ENCODE data around the gene TRMT61B. TPM values are rescaled to one million over a fixed set of nuclear protein-coding genes. Genes with fewer than 3 reads are reported as not detected.

The TRMT61B gene
- total RNA-seq (2022; extraction: Qiagen RNA extraction), result 13.8 to 15.3 TPM (median 15.2 TPM) in 5 replicates

DNA sequence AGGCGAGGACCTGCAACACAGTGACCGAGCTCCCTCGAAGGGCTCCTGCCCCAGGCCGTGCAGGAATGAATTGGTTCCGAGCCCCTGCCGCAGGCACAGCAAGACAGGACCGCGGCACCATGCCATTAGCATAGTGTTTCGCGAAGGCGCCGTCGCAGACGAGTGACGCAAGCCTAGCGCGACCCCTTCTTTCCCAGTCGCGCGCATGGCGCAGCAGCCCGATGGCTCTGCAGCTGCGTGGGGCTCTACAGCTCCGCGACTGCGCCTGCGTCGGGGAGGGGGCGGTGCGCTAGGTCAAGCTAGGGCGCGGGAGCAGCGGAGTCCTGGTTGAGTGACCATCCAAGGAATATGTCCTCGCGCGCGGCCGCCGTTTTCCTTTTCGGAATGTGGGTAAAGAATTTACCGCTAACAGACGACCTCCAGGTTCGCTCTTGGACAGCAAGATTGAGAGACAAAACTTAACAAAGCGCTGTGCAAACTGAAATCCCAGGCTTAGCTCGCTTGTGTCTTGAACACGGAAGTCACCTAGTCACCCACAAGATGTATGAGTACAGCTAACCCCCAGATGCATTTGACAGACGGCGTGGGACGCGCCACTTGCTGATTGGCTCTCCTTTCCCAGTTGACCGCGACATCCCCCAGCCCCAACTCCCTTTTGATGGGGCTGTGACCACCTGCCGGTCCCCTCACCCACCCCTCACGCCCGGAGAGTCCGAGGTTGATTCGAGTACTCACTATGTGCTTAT is at the start of gene TRMT61B:
TSS of gene TRMT61B (minus strand) at position 164 of the 746 bp plus-strand sequence. CDS start at position 132, 32 bp downstream.

DNA sequence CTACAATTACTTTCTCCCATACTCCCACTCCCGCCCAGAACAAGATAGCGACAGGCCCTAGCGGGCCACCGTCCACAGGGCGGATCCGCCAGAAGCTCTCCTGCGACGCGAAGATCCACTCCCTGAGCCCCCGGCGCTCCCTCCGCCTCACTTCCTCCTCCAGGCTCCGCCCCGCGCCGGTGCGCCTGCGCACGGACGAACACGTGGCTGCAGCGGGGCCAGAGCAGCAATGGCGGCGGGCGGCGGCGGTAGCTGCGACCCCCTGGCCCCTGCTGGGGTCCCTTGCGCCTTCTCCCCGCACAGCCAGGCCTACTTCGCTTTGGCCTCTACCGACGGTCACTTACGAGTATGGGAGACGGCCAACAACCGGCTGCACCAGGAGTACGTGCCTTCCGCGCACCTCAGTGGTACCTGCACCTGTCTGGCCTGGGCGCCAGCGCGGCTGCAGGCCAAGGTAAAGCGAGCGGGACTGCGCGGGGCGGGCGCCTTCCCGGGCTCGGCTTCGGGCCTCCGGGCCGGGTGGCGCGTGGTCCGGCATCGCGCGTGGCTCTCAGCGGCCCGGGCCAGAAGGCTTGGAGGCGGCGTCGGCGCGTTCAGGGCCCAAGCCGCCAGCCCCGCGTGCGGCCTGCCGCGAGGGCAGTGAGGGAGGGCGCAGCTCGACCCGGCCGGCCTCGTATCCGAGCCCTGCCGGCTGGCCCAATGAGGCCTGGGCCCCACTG is 24.5 kb upstream of the TRMT61B start, which contains the start of gene WDR43:
TSS of gene WDR43 (plus strand) at position 198 of the 719 bp plus-strand sequence. CDS start at position 230, 32 bp downstream.

DNA sequence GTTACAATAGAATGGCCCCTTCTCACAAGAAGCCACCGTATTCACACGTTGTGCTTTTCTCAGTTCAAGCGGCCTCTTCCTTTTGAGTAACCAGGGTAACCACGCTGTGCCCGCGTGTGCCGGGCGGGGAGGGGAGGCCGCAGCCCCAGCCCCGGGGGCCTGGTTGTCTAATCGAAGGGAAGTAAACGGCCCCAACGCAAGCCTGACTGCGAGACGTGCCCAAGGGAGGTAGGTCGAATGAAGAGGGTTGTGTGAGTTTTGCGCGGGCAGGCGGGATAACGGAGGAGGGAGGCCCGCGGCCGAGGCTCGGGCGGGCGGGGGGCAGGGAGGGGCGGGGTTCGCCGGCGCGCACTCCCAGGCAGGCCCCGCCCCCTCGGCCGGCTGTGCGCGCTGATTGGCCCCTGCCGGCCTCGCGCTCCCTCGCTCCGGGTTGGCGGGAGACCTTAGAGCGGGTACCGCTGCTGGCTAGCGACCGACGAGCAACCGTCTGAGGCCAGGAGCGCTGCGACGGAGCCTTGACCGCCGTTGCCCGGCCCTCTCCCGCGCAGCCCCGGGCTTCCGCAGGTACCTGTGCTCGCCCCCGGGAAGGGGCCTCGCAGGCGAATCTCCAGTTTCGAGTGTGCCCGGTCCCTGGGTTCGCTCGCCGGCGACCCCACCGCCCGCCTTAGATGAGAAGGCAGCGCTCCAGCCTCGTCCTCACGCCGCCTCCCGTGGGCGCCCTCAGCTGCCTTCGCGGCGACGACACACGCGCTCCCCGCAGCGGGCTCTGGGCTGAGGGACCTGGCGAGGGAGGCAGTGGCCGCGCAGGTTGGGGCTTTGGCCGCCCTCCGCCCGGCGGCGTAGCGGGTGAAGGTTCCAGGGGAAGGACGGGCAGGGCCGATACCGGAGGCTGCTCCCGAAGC is 59.5 kb downstream of the TRMT61B start, which contains the start of gene SPDYA:
TSS of gene SPDYA (plus strand) at position 451 of the 902 bp plus-strand sequence. CDS start 5,181 bp downstream, outside the sequence.

Other genes with a start within 250 kb of the TRMT61B start
- 132 to 208 TPM (median 190 TPM) in 5 replicates for gene PPP1CB, start 118.5 kb downstream of the TRMT61B start, total RNA-seq (2022; extraction: Qiagen RNA extraction)
- gene SPDYA, start 59.5 kb downstream of the TRMT61B start, total RNA-seq (2022; extraction: Qiagen RNA extraction), result 0.14 to 0.28 TPM (median 0.26 TPM) in 4 of 5 replicates, not detected in the other
- gene WDR43, start 24.4 kb upstream of the TRMT61B start, total RNA-seq (2022; extraction: Qiagen RNA extraction), result 80.8 to 114 TPM (median 104 TPM) in 5 replicates
- 0.15 to 0.27 TPM (median 0.21 TPM) in 4 of 5 replicates, not detected in the other for gene TOGARAM2, start 111.0 kb upstream of the TRMT61B start, total RNA-seq (2022; extraction: Qiagen RNA extraction)
- not detected in 5 replicates for gene PCARE, start 204.2 kb upstream of the TRMT61B start, total RNA-seq (2022; extraction: Qiagen RNA extraction)
- gene CLIP4, start 245.1 kb upstream of the TRMT61B start, total RNA-seq (2022; extraction: Qiagen RNA extraction), result 14.4 to 24.3 TPM (median 20.9 TPM) in 5 replicates

Measured in A549 treated with dexamethasone at 1 μM for 4 hours (cell line).